ENCODE results near the gene ABCB10. TPM values are rescaled to one million over a fixed set of nuclear protein-coding genes. Genes with fewer than 3 reads are reported as not detected.

The ABCB10 gene
- total RNA-seq = 10 to 100 TPM; 14.1 to 21.8 (median 18.1) TPM

DNA sequence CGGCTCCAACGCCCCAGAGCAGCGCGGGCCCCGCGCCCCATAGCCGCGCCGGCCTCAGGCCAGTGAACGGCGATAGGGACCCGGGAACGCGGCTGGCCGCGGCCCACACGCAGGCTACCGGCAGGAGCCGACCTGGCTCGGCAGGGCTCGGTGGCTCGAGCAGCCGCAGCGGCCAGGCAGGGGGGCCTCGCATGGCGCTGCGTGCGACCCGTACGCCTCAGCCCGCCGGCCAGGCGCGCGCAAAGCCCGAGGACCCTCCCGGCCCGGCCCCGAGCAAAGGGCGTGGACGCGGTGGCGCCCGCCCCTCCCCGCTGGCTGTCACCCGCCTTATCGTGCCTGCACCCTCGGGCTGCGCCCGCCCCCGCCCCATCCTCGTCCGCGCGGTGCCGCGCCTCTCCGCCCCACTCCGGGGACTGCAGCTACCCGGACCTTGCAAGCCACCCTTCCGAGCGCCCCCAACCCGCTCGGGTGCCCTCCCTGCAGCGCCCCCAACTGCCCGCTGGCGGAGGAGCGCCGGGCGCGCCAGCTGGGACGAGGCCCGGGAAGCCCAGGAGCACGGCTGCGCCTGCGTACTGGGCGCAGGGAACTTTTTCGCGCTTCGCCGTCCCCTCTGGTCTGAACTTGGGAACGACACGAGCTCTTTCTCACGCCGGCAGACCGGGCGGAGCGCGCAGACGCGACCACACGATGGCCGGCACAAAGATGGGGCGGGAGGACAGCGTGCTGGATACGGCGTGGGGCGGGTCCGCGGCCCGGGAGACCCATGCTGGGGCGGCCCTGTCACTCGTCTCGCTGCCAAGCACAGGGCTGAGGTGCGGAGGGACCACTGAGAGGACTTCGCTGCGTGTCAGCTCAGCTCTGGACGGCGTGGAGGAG lies at the start of gene ABCB10:
ABCB10 (minus strand) TSS at position 248 of the 876 bp plus-strand sequence; CDS start at position 193, 55 bp downstream.
- Histone ChIP-seq H3K27ac (peak within 1 kb of the TSS; percentile 89 to 98 (median 96)), H3K4me1 (peaks cover 4 to 61% (median 31%) of the 10 kb centered on the region in 3 donors), H3K4me3 (peak within 1 kb of the TSS; percentile 76 to 97), H3K27me3 (no peaks in the 10 kb centered on the region), H3K36me3 (no peaks in the 10 kb centered on the region), H3K9me3 (no peaks in the 10 kb centered on the region)
- ATAC-seq = peak; percentile 94
- TF ChIP-seq, protein P1, sequence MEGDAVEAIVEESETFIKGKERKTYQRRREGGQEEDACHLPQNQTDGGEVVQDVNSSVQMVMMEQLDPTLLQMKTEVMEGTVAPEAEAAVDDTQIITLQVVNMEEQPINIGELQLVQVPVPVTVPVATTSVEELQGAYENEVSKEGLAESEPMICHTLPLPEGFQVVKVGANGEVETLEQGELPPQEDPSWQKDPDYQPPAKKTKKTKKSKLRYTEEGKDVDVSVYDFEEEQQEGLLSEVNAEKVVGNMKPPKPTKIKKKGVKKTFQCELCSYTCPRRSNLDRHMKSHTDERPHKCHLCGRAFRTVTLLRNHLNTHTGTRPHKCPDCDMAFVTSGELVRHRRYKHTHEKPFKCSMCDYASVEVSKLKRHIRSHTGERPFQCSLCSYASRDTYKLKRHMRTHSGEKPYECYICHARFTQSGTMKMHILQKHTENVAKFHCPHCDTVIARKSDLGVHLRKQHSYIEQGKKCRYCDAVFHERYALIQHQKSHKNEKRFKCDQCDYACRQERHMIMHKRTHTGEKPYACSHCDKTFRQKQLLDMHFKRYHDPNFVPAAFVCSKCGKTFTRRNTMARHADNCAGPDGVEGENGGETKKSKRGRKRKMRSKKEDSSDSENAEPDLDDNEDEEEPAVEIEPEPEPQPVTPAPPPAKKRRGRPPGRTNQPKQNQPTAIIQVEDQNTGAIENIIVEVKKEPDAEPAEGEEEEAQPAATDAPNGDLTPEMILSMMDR (IDR thresholded peaks at IDR 0.05) = peak; percentile 61 to 93 (median 86)
- TF ChIP-seq EP300 (IDR thresholded peaks at IDR 0.05) (no peak), POLR2AphosphoS5 (IDR thresholded peaks at IDR 0.05) (peak; percentile 80), POLR2A (IDR thresholded peaks at IDR 0.05) (peak; percentile 39 to 59)
- WGBS, 2 donors (ENCODE audit: low coverage in 1 of 2) = 0% methylated on average over 7 to 8 of the region's 109 CpGs

GRCh38 chr1:229607370-229607769 lies 48.9 kb upstream of the ABCB10 start:
- Histone ChIP-seq H3K27ac (no peak overlapping the region), H3K36me3 (peaks cover 4 to 99% of the 10 kb centered on the region in 2 donors), H3K9me3 (no peaks in the 10 kb centered on the region), H3K4me3 (no peak overlapping the region), H3K27me3 (no peaks in the 10 kb centered on the region), H3K4me1 (no peaks in the 10 kb centered on the region)
- ATAC-seq = no peak
- TF ChIP-seq POLR2AphosphoS5 (IDR thresholded peaks at IDR 0.05) (no peak), POLR2A (IDR thresholded peaks at IDR 0.05) (no peak), EP300 (IDR thresholded peaks at IDR 0.05) (no peak)
- TF ChIP-seq, protein P1 (IDR thresholded peaks at IDR 0.05) = no peak
- WGBS, 2 donors (ENCODE audit: low coverage in 1 of 2) = 75 to 86% methylated on average over 1 to 2 of the region's 2 CpGs

DNA sequence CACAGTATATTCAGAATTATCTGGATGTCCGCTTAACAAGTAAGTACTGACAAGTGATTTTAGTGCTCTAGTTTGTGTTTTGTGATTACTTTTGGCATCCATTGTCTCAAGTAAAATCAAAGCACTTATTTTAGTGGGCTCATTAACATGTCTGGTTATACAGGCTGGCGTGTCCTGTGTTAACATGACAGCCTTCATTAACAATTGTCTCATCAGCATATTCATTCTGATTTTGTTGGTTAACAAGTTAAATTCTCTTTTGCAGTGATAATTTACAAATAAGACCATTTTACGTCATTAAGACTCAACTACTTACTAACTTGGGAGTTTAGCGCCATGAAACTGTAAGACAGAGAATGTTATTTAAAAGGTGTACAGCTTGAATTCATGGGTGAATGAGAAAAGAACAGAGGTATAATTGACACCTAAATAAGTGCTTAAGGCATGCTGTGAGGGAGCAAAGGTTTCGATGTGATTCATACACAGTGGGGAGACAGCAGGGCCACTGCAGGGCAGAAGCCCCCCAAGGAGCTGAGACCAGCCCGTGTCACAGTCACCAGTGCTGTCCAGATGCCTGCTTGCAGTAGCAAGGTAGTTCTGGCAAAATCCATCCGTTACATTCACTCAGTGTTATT lies 45.0 kb upstream of the ABCB10 start:
- no peak overlapping the region for H3K27ac ChIP-seq
- WGBS, 2 donors (ENCODE audit: low coverage in 1 of 2) = 83 to 88% methylated on average over 7 of the region's 7 CpGs
- peaks cover 0 to 19% (median 4%) of the 10 kb centered on the region in 3 donors for H3K4me1 ChIP-seq
- peaks cover 7 to 74% of the 10 kb centered on the region in 2 donors for H3K36me3 ChIP-seq
- no peak for ATAC-seq
- no peaks in the 10 kb centered on the region for H3K27me3 ChIP-seq
- TF ChIP-seq POLR2A (IDR thresholded peaks at IDR 0.05) (no peak), EP300 (IDR thresholded peaks at IDR 0.05) (no peak), POLR2AphosphoS5 (IDR thresholded peaks at IDR 0.05) (no peak)
- TF ChIP-seq, protein P1 (IDR thresholded peaks at IDR 0.05) = no peak
- no peaks in the 10 kb centered on the region for H3K9me3 ChIP-seq
- no peak overlapping the region for H3K4me3 ChIP-seq

GRCh38 chr1:229600229-229600628 lies 41.7 kb upstream of the ABCB10 start:
- ATAC-seq = no peak
- Histone ChIP-seq H3K4me3 (no peak overlapping the region), H3K36me3 (peaks cover 7 to 42% of the 10 kb centered on the region in 2 donors), H3K27ac (peak overlapping the region in 3 of 4 donors; percentile 9 to 88 (median 86)), H3K27me3 (no peaks in the 10 kb centered on the region), H3K4me1 (peaks cover 15 to 46% (median 16%) of the 10 kb centered on the region in 3 donors), H3K9me3 (no peaks in the 10 kb centered on the region)
- 81 to 94% methylated on average over 5 of the region's 5 CpGs for WGBS, 2 donors (ENCODE audit: low coverage in 1 of 2)
- TF ChIP-seq EP300 (IDR thresholded peaks at IDR 0.05) = no peak
- TF ChIP-seq POLR2AphosphoS5 (IDR thresholded peaks at IDR 0.05) = no peak
- no peak for TF ChIP-seq POLR2A (IDR thresholded peaks at IDR 0.05)
- TF ChIP-seq, protein P1 (IDR thresholded peaks at IDR 0.05) = no peak

Measured in gastroesophageal sphincter (tissue), 4 donors.